Muscle of leg (tissue), 9 donors: Measurements from ENCODE around the gene ACP6. TPM values are rescaled to one million over a fixed set of nuclear protein-coding genes. Genes with fewer than 3 reads are reported as not detected.

Experiments
- polyA plus RNA-seq, 8 donors: library from polyadenylated mRNA; unstranded; fragments of 120-200 nt; gene quantifications; one replicate each; pipeline versions ENCODE4 v1.2.1 to v1.2.3, GENCODE V29; 2013; ENCODE audit warnings: inconsistent platforms in 1 of 8, low replicate concordance in 1 of 8; ENCODE audit not compliant: insufficient read length in 8 of 8, insufficient read depth in 1 of 8
- total RNA-seq: library from RNA; stranded (reverse); fragments of 120-200 nt; gene quantifications from one replicate; pipeline ENCODE4 v1.2.4, GENCODE V29; 2013

Gene ACP6
- total and polyA plus RNA-seq, 9 donors = 5.0 to 10.3 (median 7.6) TPM

Other genes starting within 250 kb of the ACP6 start
- gene BCL9, start 129.0 kb downstream of the ACP6 start, total RNA-seq = 10.7 TPM
- gene BCL9, start 129.0 kb downstream of the ACP6 start, polyA plus RNA-seq = 10 to 100 TPM; 17.7 to 27.4 (median 21.1) TPM
- gene GJA5, start 90.1 kb upstream of the ACP6 start, total RNA-seq = 12.9 TPM
- 10 to 100 TPM; 14.8 to 27.1 (median 25.7) TPM for gene GJA5, start 90.1 kb upstream of the ACP6 start, polyA plus RNA-seq
- gene GJA8, start 232.3 kb upstream of the ACP6 start, total RNA-seq = not detected
- gene GJA8, start 232.3 kb upstream of the ACP6 start, polyA plus RNA-seq = not detected